Osteoblast (primary cell): ENCODE measurements around the gene SIL1. TPM values are rescaled to one million over a fixed set of nuclear protein-coding genes. Genes with fewer than 3 reads are reported as not detected.

Experiments
- DNase-seq: peaks from one replicate; pipeline ENCODE4 v3.0.0; 2011; ENCODE audit warnings: low spot score, mixed read lengths; ENCODE audit not compliant: insufficient read length; ENCODE audit errors: missing footprints
- H2AFZ ChIP-seq: 2 replicates; pipeline ENCODE4 v1.6.0; 2011; ENCODE audit warnings: mild to moderate bottlenecking, low read length
- H3K27ac ChIP-seq: 2 replicates; pipeline ENCODE4 v1.5.1; 2011; ENCODE audit warnings: mild to moderate bottlenecking, low read depth, low read length, moderate library complexity
- H3K27me3 ChIP-seq: 2 replicates; pipeline ENCODE4 v1.6.0; 2012; ENCODE audit warnings: mild to moderate bottlenecking, control low read depth, inconsistent platforms, low read length, moderate library complexity; ENCODE audit not compliant: insufficient read depth
- H3K36me3 ChIP-seq: 2 replicates; pipeline ENCODE4 v1.5.1; 2011; ENCODE audit warnings: mild to moderate bottlenecking, low read length, control low read depth, moderate library complexity; ENCODE audit not compliant: insufficient read depth
- H3K4me1 ChIP-seq: 2 replicates; pipeline ENCODE4 v1.5.1; 2011; ENCODE audit warnings: mild to moderate bottlenecking, low read length, control low read depth, moderate library complexity; ENCODE audit not compliant: insufficient read depth
- H3K4me2 ChIP-seq: 2 replicates; pipeline ENCODE4 v1.6.0; 2011; ENCODE audit warnings: mild to moderate bottlenecking, low read length; ENCODE audit not compliant: insufficient read depth
- H3K4me3 ChIP-seq: fragments of 200-600 bp; sonication (generic); 3 replicates; pipeline ENCODE4 v1.5.1; 2012; ENCODE audit warnings: mild to moderate bottlenecking, low read length, inconsistent platforms; ENCODE audit not compliant: insufficient read depth
- H3K79me2 ChIP-seq: 2 replicates; pipeline ENCODE4 v1.6.0; 2012; ENCODE audit warnings: mild to moderate bottlenecking, low read length, control low read depth, inconsistent platforms; ENCODE audit not compliant: insufficient read depth
- H3K9me3 ChIP-seq: 2 replicates; pipeline ENCODE4 v1.5.1; 2011; ENCODE audit warnings: low read depth, low read length, control low read depth
- H4K20me1 ChIP-seq: 2 replicates; pipeline ENCODE4 v1.6.0; 2012; ENCODE audit warnings: mild to moderate bottlenecking, low read length, control low read depth; ENCODE audit not compliant: insufficient read depth
- total RNA-seq: library from RNA; depleted of rRNA; stranded (reverse); fragments of >200 nt; gene quantifications from 2 replicates; pipeline ENCODE4 v1.2.3, GENCODE V29; 2012
- TF ChIP-seq, protein P1 (sequence below): IDR thresholded peaks from 2 replicates; pipeline ENCODE4 v1.5.1; 2011; ENCODE audit warnings: mild to moderate bottlenecking, low read depth, low read length, moderate library complexity; ENCODE audit errors: extremely low read depth

SIL1 gene
- total RNA-seq, 1 donor: 65.1 TPM

DNA sequence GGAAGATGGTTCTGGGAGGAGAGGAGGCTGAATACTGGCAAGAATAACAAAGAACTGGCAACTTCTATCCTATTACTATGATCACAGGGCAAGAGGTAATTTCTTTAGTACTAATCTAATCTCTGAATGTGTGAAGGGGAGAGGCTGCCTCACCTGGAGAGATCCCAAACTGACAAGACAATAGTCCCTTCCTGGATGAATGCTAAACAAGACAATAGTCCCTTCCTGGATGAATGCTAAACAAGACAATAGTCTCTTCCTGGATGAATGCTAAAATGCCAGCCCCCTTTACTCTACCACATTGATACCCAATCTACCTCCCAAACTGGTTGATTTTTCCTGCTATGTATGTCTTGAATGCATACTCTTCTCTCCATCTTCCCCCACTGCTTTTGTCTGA, 145.2 kb downstream of the SIL1 start:
- H3K79me2 ChIP-seq: no peaks in the 10 kb centered on the region
- TF ChIP-seq, protein P1, sequence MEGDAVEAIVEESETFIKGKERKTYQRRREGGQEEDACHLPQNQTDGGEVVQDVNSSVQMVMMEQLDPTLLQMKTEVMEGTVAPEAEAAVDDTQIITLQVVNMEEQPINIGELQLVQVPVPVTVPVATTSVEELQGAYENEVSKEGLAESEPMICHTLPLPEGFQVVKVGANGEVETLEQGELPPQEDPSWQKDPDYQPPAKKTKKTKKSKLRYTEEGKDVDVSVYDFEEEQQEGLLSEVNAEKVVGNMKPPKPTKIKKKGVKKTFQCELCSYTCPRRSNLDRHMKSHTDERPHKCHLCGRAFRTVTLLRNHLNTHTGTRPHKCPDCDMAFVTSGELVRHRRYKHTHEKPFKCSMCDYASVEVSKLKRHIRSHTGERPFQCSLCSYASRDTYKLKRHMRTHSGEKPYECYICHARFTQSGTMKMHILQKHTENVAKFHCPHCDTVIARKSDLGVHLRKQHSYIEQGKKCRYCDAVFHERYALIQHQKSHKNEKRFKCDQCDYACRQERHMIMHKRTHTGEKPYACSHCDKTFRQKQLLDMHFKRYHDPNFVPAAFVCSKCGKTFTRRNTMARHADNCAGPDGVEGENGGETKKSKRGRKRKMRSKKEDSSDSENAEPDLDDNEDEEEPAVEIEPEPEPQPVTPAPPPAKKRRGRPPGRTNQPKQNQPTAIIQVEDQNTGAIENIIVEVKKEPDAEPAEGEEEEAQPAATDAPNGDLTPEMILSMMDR: no peak
- H3K27ac ChIP-seq: no peak overlapping the region

DNA sequence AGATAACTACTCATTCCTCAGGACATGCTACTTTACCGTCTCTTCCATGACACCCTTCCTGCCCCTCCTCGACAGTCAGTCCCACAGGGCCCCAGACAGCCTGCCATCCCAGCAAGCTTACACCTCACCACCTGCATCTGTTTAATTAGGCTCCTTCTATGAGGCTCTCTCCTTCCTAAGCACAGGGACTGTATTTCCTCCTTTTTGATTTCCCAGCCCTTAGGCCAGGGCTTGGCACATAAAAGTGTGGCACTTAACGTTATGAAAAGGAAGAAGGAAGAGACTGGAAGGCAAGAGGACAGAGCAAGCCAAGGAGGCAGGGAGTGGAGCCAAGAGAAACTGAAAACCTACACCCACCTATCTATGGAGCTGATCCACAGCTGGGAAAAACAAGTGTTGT, 146.8 kb downstream of the SIL1 start:
- no peaks in the 10 kb centered on the region for H3K79me2 ChIP-seq
- H2AFZ ChIP-seq: no peak overlapping the region
- no peaks in the 10 kb centered on the region for H3K36me3 ChIP-seq
- H3K27ac ChIP-seq: no peak overlapping the region
- H3K4me3 ChIP-seq: no peak overlapping the region
- TF ChIP-seq, protein P1: no peak
- H3K4me2 ChIP-seq: no peak overlapping the region
- no peak for DNase-seq
- peaks cover 9% of the 10 kb centered on the region for H4K20me1 ChIP-seq
- no peaks in the 10 kb centered on the region for H3K27me3 ChIP-seq
- peaks cover 5% of the 10 kb centered on the region for H3K4me1 ChIP-seq
- H3K9me3 ChIP-seq: no peaks in the 10 kb centered on the region

More for the DNA sequence above, 145.2 kb downstream of the SIL1 start:
- H3K27me3 ChIP-seq: no peaks in the 10 kb centered on the region
- DNase-seq: no peak
- peaks cover 8% of the 10 kb centered on the region for H3K4me1 ChIP-seq
- no peak overlapping the region for H2AFZ ChIP-seq
- H3K4me3 ChIP-seq: no peak overlapping the region
- no peaks in the 10 kb centered on the region for H3K36me3 ChIP-seq
- no peak overlapping the region for H3K4me2 ChIP-seq
- no peaks in the 10 kb centered on the region for H3K9me3 ChIP-seq
- H4K20me1 ChIP-seq: peaks cover 9% of the 10 kb centered on the region

DNA sequence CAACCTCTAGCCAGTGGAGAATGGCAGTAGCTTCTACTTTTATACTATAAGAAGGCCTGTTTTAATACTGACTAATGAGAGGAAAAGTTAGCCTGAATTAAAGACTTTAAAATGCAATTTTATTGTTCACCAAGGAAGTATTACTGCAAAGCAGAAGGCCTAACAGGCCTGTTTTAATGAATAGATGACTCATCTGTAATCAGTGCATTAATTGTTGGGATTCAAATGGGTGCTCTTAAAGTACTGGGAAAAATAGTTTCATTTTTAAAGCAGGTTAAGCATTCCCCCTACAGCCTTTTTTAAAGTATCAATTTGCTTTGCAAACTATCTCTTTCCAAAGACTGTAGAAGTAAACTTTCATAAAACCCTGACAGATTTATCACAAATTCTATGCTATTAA, 147.7 kb downstream of the SIL1 start:
- H3K36me3 ChIP-seq: no peaks in the 10 kb centered on the region
- H3K79me2 ChIP-seq: no peaks in the 10 kb centered on the region
- no peaks in the 10 kb centered on the region for H3K9me3 ChIP-seq
- H3K27me3 ChIP-seq: no peaks in the 10 kb centered on the region
- H2AFZ ChIP-seq: no peak overlapping the region
- no peak overlapping the region for H3K4me2 ChIP-seq
- TF ChIP-seq, protein P1: no peak
- DNase-seq: no peak
- H3K27ac ChIP-seq: no peak overlapping the region
- H3K4me1 ChIP-seq: peaks cover 5% of the 10 kb centered on the region
- peaks cover 9% of the 10 kb centered on the region for H4K20me1 ChIP-seq
- no peak overlapping the region for H3K4me3 ChIP-seq

DNA sequence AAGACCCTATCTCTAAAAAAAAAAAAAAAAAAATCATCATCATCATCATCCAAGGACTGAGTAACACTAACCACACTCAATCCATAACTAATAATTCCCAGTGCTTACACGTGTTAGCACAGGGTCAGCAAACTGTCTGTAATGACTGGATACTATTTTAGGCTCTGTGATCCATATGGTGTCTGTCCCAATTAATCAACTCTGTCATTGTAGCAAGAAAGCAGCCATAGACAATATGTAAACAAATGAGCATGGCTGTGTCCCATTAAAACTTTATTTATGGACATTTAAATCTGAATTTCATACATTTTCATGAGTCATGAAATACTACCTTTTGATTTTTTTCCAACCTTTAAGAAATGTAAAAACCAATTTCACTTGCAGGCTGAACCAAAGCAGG, 148.4 kb downstream of the SIL1 start:
- Histone ChIP-seq H3K27ac (no peak overlapping the region), H2AFZ (no peak overlapping the region), H3K27me3 (no peaks in the 10 kb centered on the region), H3K9me3 (no peaks in the 10 kb centered on the region), H3K4me2 (no peak overlapping the region), H3K36me3 (no peaks in the 10 kb centered on the region), H3K79me2 (no peaks in the 10 kb centered on the region), H4K20me1 (peaks cover 9% of the 10 kb centered on the region), H3K4me3 (no peak overlapping the region), H3K4me1 (peaks cover 5% of the 10 kb centered on the region)
- DNase-seq: no peak
- TF ChIP-seq, protein P1: no peak
